Central memory CD8-positive, alpha-beta T cell (primary cell): ENCODE data around the gene ZNF782.
"Not testable (repeated sequence)": the region's sequence is repeated elsewhere in the genome, so short reads cannot be mapped to it uniquely, and the experiment has no call there.

ENCODE experiments used
- ATAC-seq: fragments of 150-1000 bp; cut with Tn5 transposase; replicated peaks from 2 replicates; pipeline ENCODE4 v1.10.0; 2022; ENCODE audit warnings: mild to moderate bottlenecking, moderate FRiP score, moderate number of reproducible peaks; ENCODE audit not compliant: poor library complexity, severe bottlenecking; ENCODE audit errors: extremely low read depth
- DNase-seq, 2 donors: peaks; one replicate each; pipeline ENCODE4 v3.0.0; 2021; ENCODE audit warnings: low spot score in 2 of 2
- H3K27ac Mint-ChIP-seq: one replicate; pipeline ENCODE4 v1.8.0; 2022; ENCODE audit warnings: low read depth, mild to moderate bottlenecking, moderate library complexity, mixed read lengths
- H3K27me3 Mint-ChIP-seq: one replicate; pipeline ENCODE4 v1.8.0; 2022; ENCODE audit warnings: mixed read lengths
- H3K36me3 Mint-ChIP-seq: one replicate; pipeline ENCODE4 v1.8.0; 2022; ENCODE audit warnings: mild to moderate bottlenecking, moderate library complexity, mixed read lengths; ENCODE audit not compliant: insufficient read depth
- H3K4me1 Mint-ChIP-seq: one replicate; pipeline ENCODE4 v1.8.0; 2022; ENCODE audit warnings: mixed read lengths
- H3K4me3 Mint-ChIP-seq: one replicate; pipeline ENCODE4 v1.8.0; 2022; ENCODE audit warnings: mild to moderate bottlenecking, moderate library complexity, mixed read lengths
- H3K9me3 Mint-ChIP-seq: one replicate; pipeline ENCODE4 v1.8.0; 2022; ENCODE audit warnings: mixed read lengths

The ZNF782 gene

GRCh38 chr9:96853781-96854650, at the start of gene ZNF782:
Gene ZNF782 (minus strand): TSS chr9:96854514. CDS start chr9:96851961, 2,553 bp downstream.
- no peaks in the 10 kb centered on the region for H3K9me3 Mint-ChIP-seq
- H3K36me3 Mint-ChIP-seq, result peaks cover 3% of the 10 kb centered on the region
- H3K27me3 Mint-ChIP-seq, result no peaks in the 10 kb centered on the region
- peak; percentile 60 to 65 for DNase-seq
- H3K4me3 Mint-ChIP-seq, result peak within 1 kb of the TSS; percentile 100
- H3K4me1 Mint-ChIP-seq, result peaks cover 40% of the 10 kb centered on the region
- H3K27ac Mint-ChIP-seq, result peak within 1 kb of the TSS; percentile 99
- peak; percentile 76 for ATAC-seq

- not testable (repeated sequence) for H3K9me3 Mint-ChIP-seq, H3K27ac Mint-ChIP-seq, H3K27me3 Mint-ChIP-seq
These were observed 45.7 kb upstream of the ZNF782 start for GRCh38 chr9:96900010-96900409.

GRCh38 chr9:96892131-96892530, 37.8 kb upstream of the ZNF782 start:
- DNase-seq (no peak), ATAC-seq (no peak)
- Mint-ChIP-seq H3K27ac (peak overlapping the region; percentile 55), H3K4me3 (no peak overlapping the region), H3K9me3 (peaks cover 2% of the 10 kb centered on the region), H3K27me3 (no peaks in the 10 kb centered on the region), H3K36me3 (peaks cover 3% of the 10 kb centered on the region), H3K4me1 (no peaks in the 10 kb centered on the region)

More at GRCh38 chr9:96900010-96900409, 45.7 kb upstream of the ZNF782 start:
- not testable (repeated sequence) for H3K4me1 Mint-ChIP-seq, ATAC-seq, H3K4me3 Mint-ChIP-seq, H3K36me3 Mint-ChIP-seq, DNase-seq

- ATAC-seq (no peak), DNase-seq (no peak)
- Mint-ChIP-seq H3K27me3 (no peaks in the 10 kb centered on the region), H3K4me1 (peaks cover under 1% of the 10 kb centered on the region), H3K27ac (no peak overlapping the region), H3K36me3 (peaks cover 3% of the 10 kb centered on the region), H3K4me3 (no peak overlapping the region), H3K9me3 (peaks cover 5% of the 10 kb centered on the region)
These were observed 34.3 kb upstream of the ZNF782 start for GRCh38 chr9:96888591-96888990.

GRCh38 chr9:96885424-96885823, 31.1 kb upstream of the ZNF782 start:
- ATAC-seq, result no peak
- no peak overlapping the region for H3K4me3 Mint-ChIP-seq
- no peak overlapping the region for H3K27ac Mint-ChIP-seq
- H3K9me3 Mint-ChIP-seq, result peaks cover 5% of the 10 kb centered on the region
- H3K27me3 Mint-ChIP-seq, result no peaks in the 10 kb centered on the region
- H3K4me1 Mint-ChIP-seq, result peaks cover 6% of the 10 kb centered on the region
- no peak for DNase-seq
- peaks cover 3% of the 10 kb centered on the region for H3K36me3 Mint-ChIP-seq

- DNase-seq (no peak), ATAC-seq (no peak)
- Mint-ChIP-seq H3K4me3 (no peak overlapping the region), H3K27ac (no peak overlapping the region), H3K4me1 (peaks cover 6% of the 10 kb centered on the region), H3K36me3 (peaks cover 3% of the 10 kb centered on the region), H3K27me3 (no peaks in the 10 kb centered on the region), H3K9me3 (peaks cover 5% of the 10 kb centered on the region)
These were observed 30.1 kb upstream of the ZNF782 start for GRCh38 chr9:96884443-96884842.

GRCh38 chr9:96883922-96884321, 29.6 kb upstream of the ZNF782 start:
- Mint-ChIP-seq H3K36me3 (peaks cover 3% of the 10 kb centered on the region), H3K9me3 (peaks cover 5% of the 10 kb centered on the region), H3K4me1 (peaks cover 6% of the 10 kb centered on the region), H3K27me3 (no peaks in the 10 kb centered on the region), H3K27ac (no peak overlapping the region), H3K4me3 (no peak overlapping the region)
- ATAC-seq (no peak), DNase-seq (no peak)

- Mint-ChIP-seq H3K36me3 (peaks cover 4% of the 10 kb centered on the region), H3K27ac (no peak overlapping the region), H3K27me3 (peaks cover 38% of the 10 kb centered on the region), H3K4me3 (no peak overlapping the region), H3K4me1 (peaks cover 26% of the 10 kb centered on the region), H3K9me3 (no peaks in the 10 kb centered on the region)
- ATAC-seq, result no peak
- no peak for DNase-seq
These were observed 23.0 kb upstream of the ZNF782 start for GRCh38 chr9:96877269-96877668.

GRCh38 chr9:96875461-96876142, 21.3 kb upstream of the ZNF782 start:
- H3K4me1 Mint-ChIP-seq, result peaks cover 26% of the 10 kb centered on the region
- peak overlapping the region; percentile 81 for H3K4me3 Mint-ChIP-seq
- H3K36me3 Mint-ChIP-seq, result peaks cover 4% of the 10 kb centered on the region
- no peak for DNase-seq
- H3K27ac Mint-ChIP-seq, result peak overlapping the region; percentile 94
- peak; percentile 12 for ATAC-seq
- H3K27me3 Mint-ChIP-seq, result peaks cover 38% of the 10 kb centered on the region
- H3K9me3 Mint-ChIP-seq, result no peaks in the 10 kb centered on the region

GRCh38 chr9:96874947-96875460, 20.7 kb upstream of the ZNF782 start:
- peaks cover 26% of the 10 kb centered on the region for H3K4me1 Mint-ChIP-seq
- DNase-seq, result peak in 1 of 2 donors; percentile 56
- H3K27me3 Mint-ChIP-seq, result peaks cover 38% of the 10 kb centered on the region
- no peaks in the 10 kb centered on the region for H3K9me3 Mint-ChIP-seq
- peak overlapping the region; percentile 81 for H3K4me3 Mint-ChIP-seq
- peak; percentile 91 for ATAC-seq
- peaks cover 4% of the 10 kb centered on the region for H3K36me3 Mint-ChIP-seq
- H3K27ac Mint-ChIP-seq, result peak overlapping the region; percentile 94

- H3K9me3 Mint-ChIP-seq, result no peaks in the 10 kb centered on the region
- peaks cover 4% of the 10 kb centered on the region for H3K36me3 Mint-ChIP-seq
- H3K27ac Mint-ChIP-seq, result peak overlapping the region; percentile 29
- H3K27me3 Mint-ChIP-seq, result peaks cover 38% of the 10 kb centered on the region
- H3K4me1 Mint-ChIP-seq, result peaks cover 26% of the 10 kb centered on the region
- no peak for DNase-seq
- H3K4me3 Mint-ChIP-seq, result no peak overlapping the region
- ATAC-seq, result no peak
These were observed 20.0 kb upstream of the ZNF782 start for GRCh38 chr9:96874201-96874785.

GRCh38 chr9:96871176-96871575, 16.9 kb upstream of the ZNF782 start:
- Mint-ChIP-seq H3K36me3 (peaks cover 4% of the 10 kb centered on the region), H3K27me3 (peaks cover 45% of the 10 kb centered on the region), H3K4me1 (peaks cover 23% of the 10 kb centered on the region), H3K9me3 (no peaks in the 10 kb centered on the region), H3K27ac (no peak overlapping the region), H3K4me3 (no peak overlapping the region)
- ATAC-seq, result no peak
- no peak for DNase-seq
